Left cardiac atrium (tissue), 4 donors: ENCODE results near the gene RFTN2. TPM values are rescaled to one million over a fixed set of nuclear protein-coding genes. Genes with fewer than 3 reads are reported as not detected.
"Not testable (repeated sequence)": the region's sequence is repeated elsewhere in the genome, so short reads cannot be mapped to it uniquely, and the experiment has no call there.

Experiments
- ATAC-seq, 2 donors: fragments of 200-7000 bp; cut with Tn5 transposase; one replicate each; pipeline ENCODE4 v1.9.1; 2020; ENCODE audit warnings: mild to moderate bottlenecking in 2 of 2, moderate library complexity in 2 of 2
- DNase-seq: peaks from one replicate; pipeline ENCODE4 v3.0.0-alpha.2; 2020
- intact Hi-C, 2 donors: fragments of 100-400 bp; cut with DNase I; formaldehyde crosslinking; loops; one replicate each; pipeline versions ENCODE4 v1.14.1 to v1.15.1; 2022 to 2023
- total RNA-seq, 2 donors: library from RNA; stranded (reverse); fragmentation: NEBNext Ultra II Directional; extraction: Animal tissue kit (Norgen Biotek cat#: 25700); gene quantifications; one replicate each; pipeline ENCODE4 v1.2.1, GENCODE V29; 2021
- donor health status: DM: no; HTN: yes; CAD: no.
- donor health status: DM: no; HTN: yes; CAD: no; lungs with severe emphysema.
- donor health status: DM: yes; HTN: yes; CAD: no.
- donor health status: Dilated cardiomyopathy.

Gene RFTN2
- total RNA-seq, 2 donors from 2014 or later: 3.9 to 8.6 TPM

DNA sequence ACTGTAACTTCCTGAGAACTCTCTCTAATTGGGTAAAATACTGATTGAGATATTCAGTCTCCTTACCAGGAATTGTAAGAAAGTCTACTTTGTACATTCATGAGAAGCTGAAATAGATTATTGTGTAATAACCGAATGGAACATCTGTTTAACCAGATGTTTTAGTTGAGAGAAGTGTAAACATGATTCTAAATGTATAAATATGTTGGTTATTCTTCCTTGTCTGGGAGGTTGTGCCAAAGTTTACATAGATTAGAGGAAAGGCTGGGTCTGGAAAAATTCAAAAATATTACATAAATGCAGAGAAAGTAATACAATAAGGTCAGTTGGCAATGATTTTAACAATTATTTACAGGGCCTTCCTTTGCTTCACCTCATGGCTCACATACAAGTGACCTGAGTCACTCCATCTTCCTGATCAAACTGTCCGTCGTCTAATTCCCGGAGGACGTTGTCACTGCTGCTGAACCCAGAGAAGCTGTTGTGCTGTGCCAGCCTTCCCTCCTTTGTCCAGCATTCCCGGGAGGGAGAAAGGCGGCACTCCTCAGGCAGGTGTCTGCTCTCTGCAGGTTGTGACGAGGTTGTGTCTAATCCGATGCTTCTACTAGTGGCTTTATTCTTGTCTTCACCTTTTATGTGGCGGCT lies 103.6 kb downstream of the RFTN2 start:
- intact Hi-C loops: no loop called here
- ATAC-seq: no peak
- DNase-seq: no peak

DNA sequence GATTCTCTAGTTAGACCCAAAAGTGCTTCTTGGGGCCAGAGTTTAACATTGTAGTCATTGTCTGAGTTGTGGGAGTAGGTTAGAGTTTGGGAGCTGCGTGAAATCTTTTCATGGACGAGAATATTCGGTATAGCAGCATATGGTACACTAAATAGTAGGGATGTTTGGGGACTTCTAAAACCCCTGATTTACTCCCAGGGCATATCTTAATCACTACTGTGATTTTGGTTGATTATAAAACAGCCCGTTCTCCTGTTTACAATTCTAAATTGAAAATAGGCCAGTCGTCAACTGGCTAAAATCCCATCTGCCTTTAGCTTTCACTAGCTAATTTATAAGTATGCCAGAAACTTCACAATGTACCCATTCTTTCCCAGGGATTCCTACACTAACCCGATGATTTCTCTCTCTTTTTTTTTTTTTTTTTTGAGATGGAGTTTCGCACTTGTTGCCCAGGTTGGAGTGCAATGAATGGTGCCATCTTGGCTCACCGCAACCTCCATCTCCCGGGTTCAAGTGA lies 115.2 kb downstream of the RFTN2 start:
- intact Hi-C loops: no loop called here
- no peak for ATAC-seq

DNA sequence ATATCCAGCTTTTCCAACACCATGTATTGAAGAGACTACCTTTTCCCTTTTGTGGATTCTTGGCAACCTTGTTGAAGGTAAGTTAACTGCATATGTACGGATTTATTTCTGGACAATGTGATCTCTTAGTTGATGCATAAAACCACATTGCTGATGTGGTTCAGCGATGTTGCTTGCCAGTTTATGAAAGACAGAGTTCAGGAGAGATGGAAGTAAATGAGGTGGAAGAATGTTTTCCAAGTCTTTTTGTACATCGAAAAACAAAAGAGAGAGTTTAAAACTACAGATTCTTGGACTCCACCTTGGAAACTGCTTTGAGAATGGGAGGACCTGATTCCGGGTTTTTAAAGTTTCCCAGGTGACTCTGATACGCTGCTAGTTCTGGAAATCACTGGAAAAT lies 115.7 kb downstream of the RFTN2 start:
- intact Hi-C loops: no loop called here
- DNase-seq (no peak), ATAC-seq (no peak)

More for the DNA sequence above, 115.2 kb downstream of the RFTN2 start:
- no peak for DNase-seq

DNA sequence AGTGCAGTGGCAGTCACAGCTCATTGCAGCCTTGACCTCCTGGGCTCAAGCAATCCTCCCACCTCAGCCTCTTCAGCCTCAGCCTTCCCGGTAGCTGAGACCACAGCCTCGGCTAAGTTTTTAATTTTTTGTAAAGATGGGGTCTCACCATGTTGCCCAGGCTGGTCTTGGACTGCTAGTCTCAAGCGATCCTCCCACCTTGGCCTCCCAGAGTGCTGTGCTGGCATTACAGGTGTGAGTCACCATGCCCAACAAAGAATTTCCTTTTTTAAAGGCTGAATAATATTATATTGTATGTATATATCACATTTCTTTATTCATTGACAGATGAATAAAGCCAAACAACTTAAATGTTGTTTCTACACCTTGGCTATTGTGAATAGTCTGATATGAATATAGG lies 117.0 kb downstream of the RFTN2 start:
- ATAC-seq: no peak
- intact Hi-C loops: no loop called here
- no peak for DNase-seq

DNA sequence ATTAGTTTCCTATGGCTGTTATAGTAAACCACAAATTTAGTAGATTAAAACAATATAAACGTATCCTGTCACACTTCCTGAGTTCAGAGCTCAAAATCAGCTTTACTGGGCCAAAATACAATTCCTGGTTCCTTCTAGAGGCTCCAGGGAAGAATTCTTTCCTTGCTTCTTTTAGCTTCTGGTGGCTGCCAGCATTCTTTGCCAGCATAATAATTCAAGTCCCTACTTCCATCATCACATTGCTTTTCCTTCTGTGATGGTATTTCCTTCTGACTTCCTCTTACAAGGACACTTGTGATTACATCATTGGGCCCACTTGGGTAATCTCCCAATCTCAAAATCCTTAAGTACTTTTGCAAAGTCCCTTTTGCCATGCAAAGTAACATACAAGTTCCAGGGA lies 118.9 kb downstream of the RFTN2 start:
- ATAC-seq (peak in 1 of 2 donors; percentile 70), DNase-seq (no peak)
- intact Hi-C loops: no loop called here

DNA sequence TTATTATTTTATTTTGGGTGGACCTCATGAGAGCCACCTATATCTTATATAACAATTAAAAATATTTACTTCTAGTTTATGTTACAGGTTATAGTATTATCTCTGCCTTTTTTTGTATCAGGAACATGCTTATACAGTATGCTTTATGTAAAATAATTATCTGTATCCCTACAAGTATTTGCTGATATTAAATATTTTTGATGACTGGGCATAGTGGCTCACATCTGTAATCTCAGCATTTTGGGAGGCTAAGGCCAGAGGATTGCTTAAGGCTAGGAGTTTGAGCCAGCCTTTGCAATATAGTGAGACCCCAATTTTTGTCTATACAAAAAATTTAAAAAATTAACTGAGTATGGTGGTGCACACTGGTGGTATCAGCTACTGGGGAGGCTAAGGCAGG lies 119.9 kb downstream of the RFTN2 start:
- intact Hi-C loops: no loop called here
- ATAC-seq: no peak
- no peak for DNase-seq

DNA sequence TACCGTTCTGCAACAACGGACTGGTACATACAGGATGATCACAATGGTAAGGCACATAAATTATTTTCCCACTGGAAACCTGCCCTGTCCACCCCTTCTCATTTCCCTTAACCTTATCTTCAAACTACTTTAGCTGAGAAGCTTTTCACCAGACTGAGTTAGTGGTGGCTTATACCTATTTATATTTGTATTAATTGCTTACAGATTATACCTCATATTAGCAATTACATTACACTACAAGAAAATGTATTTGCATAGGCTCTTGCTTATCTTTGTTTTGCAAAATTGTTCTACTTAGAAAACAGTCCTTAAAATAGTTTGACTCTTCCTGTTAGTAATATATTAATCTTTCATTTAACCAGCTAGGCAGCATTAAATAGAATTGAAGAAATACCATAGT lies 124.1 kb downstream of the RFTN2 start:
- ATAC-seq, intact Hi-C loops, DNase-seq: not testable (repeated sequence)

DNA sequence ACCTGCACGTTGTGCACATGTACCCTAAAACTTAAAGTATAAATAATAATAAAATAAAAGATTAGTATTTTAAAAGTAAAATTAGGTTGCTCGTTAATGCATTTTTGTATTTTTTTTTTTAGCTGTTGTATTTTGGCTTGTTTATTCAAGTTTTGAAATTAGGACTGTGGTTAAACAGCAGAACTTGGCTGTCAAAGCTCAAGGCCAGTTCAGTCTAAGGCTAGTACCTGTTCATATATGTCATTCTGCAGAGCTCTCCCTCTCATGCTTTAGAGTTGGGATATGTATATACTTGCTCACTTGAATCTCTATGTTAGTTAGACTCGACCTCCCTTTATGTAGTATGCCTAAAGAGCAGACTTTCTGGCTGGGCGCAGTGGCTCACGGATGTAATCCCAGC lies 126.8 kb downstream of the RFTN2 start:
- no peak for ATAC-seq
- intact Hi-C loops: no loop called here
- DNase-seq: no peak

DNA sequence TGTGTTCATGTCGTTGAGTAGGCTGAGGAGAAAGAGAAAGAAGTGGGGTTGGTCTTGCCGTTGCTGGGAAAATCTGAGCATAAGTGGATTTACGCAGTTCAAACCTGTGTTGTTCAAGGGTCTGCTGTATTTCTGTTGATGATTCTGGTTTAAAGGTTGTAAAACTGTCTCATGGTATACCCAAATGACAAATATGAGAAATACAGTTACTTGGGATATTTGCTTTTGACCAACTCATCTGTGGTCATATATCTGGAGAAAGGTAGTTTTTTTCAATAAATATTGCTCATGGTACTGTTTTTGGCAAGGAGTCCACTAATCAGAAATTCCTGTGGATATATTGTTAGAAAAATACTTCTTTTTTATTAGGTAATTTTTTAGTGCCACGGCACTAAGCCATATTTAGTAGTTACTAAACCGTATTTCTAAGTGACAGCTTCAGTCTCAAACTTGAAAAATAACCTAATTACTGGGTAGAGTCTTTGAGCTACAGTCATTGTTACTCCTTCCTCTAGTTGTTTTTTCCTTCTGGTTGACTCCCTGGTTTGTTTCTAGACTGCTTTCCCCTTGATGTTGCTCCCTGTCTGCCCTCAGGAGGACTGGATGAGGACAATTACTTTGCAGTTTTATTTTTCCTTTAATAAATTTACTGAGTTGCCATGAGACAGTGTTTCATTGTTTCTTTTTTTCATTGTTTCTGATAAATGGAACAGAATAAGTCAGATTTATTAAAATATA lies 128.1 kb downstream of the RFTN2 start:
- intact Hi-C loops: no loop called here
- DNase-seq (no peak), ATAC-seq (no peak)

DNA sequence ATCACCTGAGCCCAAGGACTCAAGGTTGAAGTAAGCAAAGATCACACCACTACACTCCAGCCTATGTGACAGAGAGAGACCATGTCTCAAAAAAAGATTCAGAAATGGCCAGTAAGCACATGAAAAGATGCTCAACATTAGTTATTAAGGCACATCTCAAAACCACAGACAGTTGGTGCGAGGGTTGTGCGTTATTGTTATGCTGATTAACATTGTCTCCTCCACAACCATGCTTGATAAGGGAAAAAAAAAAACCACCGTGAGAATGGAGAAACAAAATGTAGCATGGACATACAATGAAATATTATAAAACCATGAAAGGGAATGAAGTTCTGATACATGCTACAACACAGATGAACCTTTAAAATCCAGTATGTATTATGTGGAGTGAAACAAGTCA lies 132.2 kb downstream of the RFTN2 start:
- intact Hi-C loops: no loop called here
- no peak for ATAC-seq
- DNase-seq: no peak

DNA sequence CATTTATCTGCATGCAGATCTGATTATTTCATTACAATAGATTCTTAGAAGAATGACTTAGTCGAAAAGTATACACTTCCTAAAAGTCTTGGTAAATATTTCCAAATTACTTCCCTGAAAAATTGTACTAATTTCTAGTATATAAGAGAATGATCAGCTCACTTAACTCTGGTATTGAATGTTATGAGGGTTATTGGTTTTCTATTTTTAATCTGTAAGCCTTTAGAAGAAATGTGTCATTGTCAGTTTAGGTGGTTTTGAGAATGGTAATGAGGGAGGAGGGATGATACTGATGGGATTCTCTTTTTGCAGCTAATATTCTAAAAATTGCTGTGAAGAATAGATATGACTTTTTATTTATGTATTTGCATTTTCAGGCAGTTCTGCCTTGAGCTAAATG lies 135.7 kb downstream of the RFTN2 start:
- intact Hi-C loops: no loop called here
- ATAC-seq (no peak), DNase-seq (no peak)

DNA sequence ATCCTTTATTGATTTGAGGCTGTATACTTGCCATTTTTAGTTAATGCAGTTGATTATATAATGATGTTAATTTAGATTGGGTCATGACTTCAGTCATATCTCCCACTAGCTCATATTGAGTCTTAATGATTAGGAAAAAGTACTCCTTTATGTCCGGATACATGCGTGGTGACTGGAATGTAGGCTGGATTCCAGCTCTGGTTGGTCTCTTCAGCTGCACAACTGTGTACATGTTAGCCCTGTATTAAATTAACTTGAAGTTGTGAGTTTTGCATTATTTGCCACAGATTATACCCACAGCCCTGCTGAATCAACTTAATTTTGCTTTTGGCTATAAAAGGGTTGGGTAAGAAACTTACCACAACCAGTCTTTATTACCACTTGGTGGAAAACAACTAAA lies 137.0 kb downstream of the RFTN2 start:
- intact Hi-C loops: no loop called here
- no peak for DNase-seq
- ATAC-seq: no peak

Other genes starting within 250 kb of the RFTN2 start
- gene SF3B1, start 240.6 kb downstream of the RFTN2 start, total RNA-seq: 100 to 1,000 TPM; 136 to 157 TPM
- gene COQ10B, start 222.0 kb downstream of the RFTN2 start, total RNA-seq: 10 to 100 TPM; 23.0 to 43.4 TPM
- gene HSPD1, start 175.7 kb downstream of the RFTN2 start, total RNA-seq: 100 to 1,000 TPM; 164 to 166 TPM
- gene HSPE1, start 175.2 kb downstream of the RFTN2 start, total RNA-seq: 100 to 1,000 TPM; 111 to 117 TPM
- 10 to 100 TPM; 19.8 to 32.6 TPM for gene MOB4, start 159.5 kb downstream of the RFTN2 start, total RNA-seq
- 10 to 100 TPM in 1 of 2 donors, 1 to 10 TPM in 1; 6.0 to 11.0 TPM for gene MARS2, start 29.8 kb upstream of the RFTN2 start, total RNA-seq
- not detected for gene BOLL, start 109.7 kb upstream of the RFTN2 start, total RNA-seq
- gene PLCL1, start 129.0 kb upstream of the RFTN2 start, total RNA-seq: 10 to 100 TPM; 17.7 to 19.1 TPM